ENCODE measurements around the gene MAP3K7.

Gene MAP3K7

DNA sequence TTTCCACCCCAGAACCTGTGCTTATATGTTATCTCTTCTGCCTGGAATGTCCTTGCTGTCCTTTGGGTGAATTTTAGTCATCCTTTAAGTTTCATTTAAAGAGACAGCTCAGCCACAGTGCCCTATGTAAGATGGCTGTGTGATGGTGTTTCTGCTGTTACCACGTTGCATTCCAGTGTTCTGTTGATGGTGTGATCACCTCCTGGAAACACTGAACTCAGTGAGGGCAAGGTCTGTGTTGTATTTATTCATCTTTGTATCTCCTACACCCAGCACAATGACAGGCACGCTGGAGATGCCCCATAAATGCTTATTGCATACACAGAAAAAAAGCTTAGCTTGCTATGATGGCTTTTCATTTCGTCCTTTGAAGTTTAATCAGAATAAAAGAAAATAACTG lies 102.5 kb downstream of the MAP3K7 start:
- DNase-seq (ENCODE audit: low read depth) = no peak

DNA sequence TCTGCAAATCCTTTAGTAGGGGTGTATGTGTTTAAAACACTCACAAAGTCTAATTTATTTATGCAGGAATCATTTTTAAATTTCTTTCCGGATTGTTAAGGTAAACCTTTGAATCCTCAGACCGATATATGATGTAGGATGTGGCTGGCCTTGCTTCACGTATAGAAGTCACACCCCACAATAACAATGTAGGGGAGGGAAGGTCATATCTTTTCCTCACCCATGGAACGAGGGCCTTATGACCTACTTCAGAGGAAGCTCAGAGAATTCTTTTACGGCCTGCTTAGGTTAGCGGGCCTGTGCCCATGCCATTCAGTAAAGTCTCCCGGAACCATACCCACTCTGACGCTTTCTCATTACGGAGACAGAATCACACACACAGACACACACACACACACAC lies 102.9 kb downstream of the MAP3K7 start:
- no peak for DNase-seq (ENCODE audit: low read depth)

DNA sequence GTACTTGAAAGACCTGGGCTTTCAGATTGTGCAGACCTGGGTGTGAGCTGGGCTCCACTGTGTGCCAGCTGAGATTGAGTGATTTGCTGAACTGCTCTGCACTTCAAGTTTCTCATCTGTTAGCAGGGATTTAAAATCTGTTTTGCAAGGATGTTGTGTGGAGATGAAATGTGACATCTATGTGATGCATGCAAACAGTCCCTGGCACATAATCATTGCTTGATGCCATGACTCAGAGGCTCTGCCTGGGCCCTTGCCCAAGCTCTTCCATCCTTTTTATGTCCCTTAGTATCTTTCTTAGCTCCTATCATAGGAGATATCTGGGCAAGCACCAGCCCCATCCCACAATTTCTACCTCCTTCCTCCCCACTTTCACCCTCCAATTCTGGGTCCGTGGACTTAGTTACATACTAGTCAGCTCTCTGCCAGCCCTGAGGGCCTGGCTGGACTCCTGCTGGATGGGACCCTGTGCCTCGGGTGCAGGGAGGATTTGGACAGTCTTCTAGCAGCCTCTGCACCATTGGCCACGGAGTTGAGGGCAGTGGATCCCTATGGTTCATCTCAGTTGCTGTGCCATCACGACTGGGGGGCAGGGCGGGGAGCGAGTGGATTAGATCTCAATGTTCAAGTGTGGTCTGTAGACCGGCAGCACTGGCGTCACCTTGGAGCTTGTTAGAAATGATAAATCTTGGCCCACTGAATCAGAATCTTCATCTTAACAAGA lies 103.6 kb downstream of the MAP3K7 start:
- no peak for DNase-seq (ENCODE audit: low read depth)

DNA sequence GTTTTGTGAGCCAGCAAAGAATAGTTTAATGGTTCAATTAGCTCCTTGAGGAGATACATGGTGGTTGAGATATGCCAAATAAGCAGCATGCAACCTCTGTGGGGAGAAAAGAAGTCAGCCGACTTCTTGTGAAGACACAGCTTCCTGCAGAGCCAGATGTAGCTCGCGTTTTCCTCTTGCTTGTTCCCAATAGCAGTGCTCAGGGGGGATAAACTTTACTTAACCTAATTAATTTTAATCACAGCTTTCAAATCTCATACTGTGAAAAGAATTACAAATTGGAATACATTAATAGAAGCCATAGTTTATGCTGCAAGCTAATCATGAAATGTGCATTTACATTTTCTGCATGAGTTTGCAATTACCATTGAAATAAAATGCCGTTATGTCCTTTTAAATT lies 106.2 kb downstream of the MAP3K7 start:
- no peak for DNase-seq (ENCODE audit: low read depth)

GRCh38 chr6:90479603-90479926 lies 107.3 kb downstream of the MAP3K7 start:
- no peak for DNase-seq (ENCODE audit: low read depth)

- peak; percentile 73 for DNase-seq (ENCODE audit: low read depth)
These were observed 107.9 kb downstream of the MAP3K7 start for GRCh38 chr6:90478789-90479602.

- no peak for DNase-seq (ENCODE audit: low read depth)
These were observed 108.6 kb downstream of the MAP3K7 start for GRCh38 chr6:90478278-90478677.

- DNase-seq (ENCODE audit: low read depth) = no peak
These were observed 109.5 kb downstream of the MAP3K7 start for GRCh38 chr6:90477366-90477765.

GRCh38 chr6:90472716-90473115 lies 114.2 kb downstream of the MAP3K7 start:
- no peak for DNase-seq (ENCODE audit: low read depth)

GRCh38 chr6:90471263-90471662 lies 115.6 kb downstream of the MAP3K7 start:
- no peak for DNase-seq (ENCODE audit: low read depth)

- no peak for DNase-seq (ENCODE audit: low read depth)
These were observed 117.0 kb downstream of the MAP3K7 start for GRCh38 chr6:90469906-90470305.

- DNase-seq (ENCODE audit: low read depth) = no peak
These were observed 118.0 kb downstream of the MAP3K7 start for GRCh38 chr6:90468859-90469258.

DNA sequence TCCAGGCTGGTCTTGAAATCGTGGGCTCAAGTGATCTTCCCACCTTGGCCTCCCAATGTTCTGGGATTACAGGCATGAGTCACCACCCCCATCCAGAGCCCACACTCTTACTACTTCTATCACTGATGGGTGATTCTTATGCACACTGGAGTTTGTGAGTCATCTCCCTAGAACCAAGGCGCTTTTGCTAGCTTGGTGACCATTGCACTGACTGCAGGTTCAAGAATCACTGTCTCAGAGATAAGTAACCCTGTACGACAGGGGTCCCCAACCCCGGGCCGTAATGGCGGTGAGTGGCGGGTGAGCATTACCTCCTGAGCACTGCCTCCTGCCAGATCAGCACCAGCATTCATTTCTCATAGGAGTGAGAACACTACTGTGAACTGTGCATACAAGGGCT lies 118.8 kb downstream of the MAP3K7 start:
- no peak for DNase-seq (ENCODE audit: low read depth)

DNA sequence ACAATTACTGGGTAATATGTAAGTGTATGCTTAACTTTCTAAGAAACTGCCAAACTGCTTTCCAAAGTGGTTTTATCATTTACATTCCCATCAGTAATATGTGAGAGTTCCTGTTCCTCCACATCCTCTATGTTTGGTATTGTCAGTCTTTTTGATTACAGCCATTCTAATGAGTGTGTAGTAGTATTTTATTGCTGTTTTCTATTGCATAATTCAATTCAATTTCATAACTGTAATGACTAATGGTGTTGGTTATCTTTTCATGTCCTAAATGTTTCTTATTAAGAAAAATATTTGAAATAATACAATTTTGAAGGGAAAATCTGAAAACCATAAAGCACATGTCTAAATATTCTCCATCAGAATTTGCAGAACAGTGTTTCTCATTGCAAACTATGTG lies 119.3 kb downstream of the MAP3K7 start:
- DNase-seq (ENCODE audit: low read depth) = no peak

- DNase-seq (ENCODE audit: low read depth) = no peak
These were observed 120.5 kb downstream of the MAP3K7 start for GRCh38 chr6:90466154-90466940.

DNA sequence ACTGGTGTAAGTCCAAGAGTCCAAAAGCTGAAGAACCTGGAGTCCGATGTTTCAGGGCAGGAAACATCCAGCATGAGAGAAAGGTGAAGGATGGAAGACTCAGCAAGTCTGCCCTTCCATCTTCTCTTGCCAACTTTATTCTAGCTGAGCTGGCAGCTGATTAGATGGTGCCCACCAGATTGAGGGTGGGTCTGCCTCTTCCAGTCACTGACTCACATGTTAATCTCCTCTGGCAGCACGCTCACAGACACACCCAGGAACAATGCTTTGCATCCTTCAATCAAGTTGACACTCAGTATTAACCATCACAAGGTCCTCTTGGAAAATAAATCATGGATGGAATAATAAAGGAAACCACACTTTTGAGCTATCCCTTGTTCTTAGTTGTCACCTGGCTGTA lies 121.2 kb downstream of the MAP3K7 start:
- DNase-seq (ENCODE audit: low read depth) = no peak

DNA sequence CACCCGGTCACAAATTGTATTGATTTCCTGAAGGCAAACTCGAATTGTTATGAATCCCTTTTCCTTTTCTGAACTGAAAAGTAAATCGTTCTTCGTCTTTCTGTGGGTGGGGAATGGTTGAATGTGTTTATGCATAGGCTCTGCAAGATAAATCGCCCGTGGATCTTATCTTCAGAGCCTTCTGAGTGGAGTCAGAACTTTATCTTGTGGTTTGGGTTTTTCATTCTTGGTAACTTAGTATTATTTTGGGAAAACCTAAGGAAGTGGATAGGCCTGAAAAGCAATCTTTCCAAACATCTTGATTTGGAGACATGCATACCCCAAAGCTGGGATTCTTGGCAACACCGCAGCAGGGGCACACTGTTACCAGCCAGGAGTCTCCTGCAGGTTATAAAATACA lies 122.4 kb downstream of the MAP3K7 start:
- DNase-seq (ENCODE audit: low read depth) = no peak

GRCh38 chr6:90463874-90464273 lies 123.0 kb downstream of the MAP3K7 start:
- no peak for DNase-seq (ENCODE audit: low read depth)

All from stimulated activated CD8-positive, alpha-beta memory T cell treated with anti-CD3 and anti-CD28 coated beads, Interleukin-15, amount 100 ng/mL, for 1 hour (primary cell).